SK-N-DZ (cell line): ENCODE data around the gene NOG. TPM values are rescaled to one million over a fixed set of nuclear protein-coding genes. Genes with fewer than 3 reads are reported as not detected.

Source experiments
- DNase-seq: peaks from one replicate; pipeline ENCODE4 v3.0.0-alpha.2; 2015; ENCODE audit warnings: low spot score
- polyA plus RNA-seq, 2 experiments: library from polyadenylated mRNA; depleted of rRNA; stranded (reverse); fragments of >200 nt; gene quantifications; 2 replicates each; pipeline ENCODE4 v1.2.3, GENCODE V29; 2014

Gene NOG
- 0.17 TPM in 1 of 2 replicates, not detected in the other for polyA plus RNA-seq (2014; cell fraction: cytosol; rRNA removed)
- 0.23 TPM in 1 of 2 replicates, not detected in the other for polyA plus RNA-seq (2014; cell fraction: nucleus; rRNA removed)

GRCh38 chr17:56593646-56594319 lies at the start of gene NOG:
TSS of gene NOG (plus strand) at chr17:56593699. CDS start at chr17:56594224, 525 bp downstream.
- peak; percentile 54 for DNase-seq

- no peak for DNase-seq
Measured at GRCh38 chr17:56545106-56545505, 48.4 kb upstream of the NOG start.

- no peak for DNase-seq
Measured at GRCh38 chr17:56545930-56546329, 47.6 kb upstream of the NOG start.

- no peak for DNase-seq
Measured at GRCh38 chr17:56548661-56549060, 44.8 kb upstream of the NOG start.

GRCh38 chr17:56549501-56549900 lies 44.0 kb upstream of the NOG start:
- DNase-seq, result no peak

- no peak for DNase-seq
Measured at GRCh38 chr17:56557682-56558081, 35.8 kb upstream of the NOG start.

- no peak for DNase-seq
Measured at GRCh38 chr17:56558088-56558487, 35.4 kb upstream of the NOG start.

- no peak for DNase-seq
Measured at GRCh38 chr17:56570199-56570598, 23.3 kb upstream of the NOG start.

- DNase-seq, result no peak
Measured at GRCh38 chr17:56571456-56571855, 22.0 kb upstream of the NOG start.

GRCh38 chr17:56577190-56577842 lies 16.2 kb upstream of the NOG start:
- no peak for DNase-seq

- no peak for DNase-seq
Measured at GRCh38 chr17:56577843-56578204, 15.7 kb upstream of the NOG start.

- DNase-seq, result no peak
Measured at GRCh38 chr17:56581635-56582627, 11.6 kb upstream of the NOG start.

GRCh38 chr17:56583772-56584171 lies 9.7 kb upstream of the NOG start:
- DNase-seq, result no peak

GRCh38 chr17:56587298-56587697 lies 6.2 kb upstream of the NOG start:
- no peak for DNase-seq

- DNase-seq, result peak; percentile 50
Measured at GRCh38 chr17:56592487-56593085, 913 bp upstream of the NOG start.

- peak; percentile 11 for DNase-seq
Measured at GRCh38 chr17:56593086-56593645, 333 bp upstream of the NOG start.

GRCh38 chr17:56594320-56595107 lies 1.0 kb downstream of the NOG start:
- DNase-seq, result peak; percentile 17

- DNase-seq, result no peak
Measured at GRCh38 chr17:56595108-56595418, 1.6 kb downstream of the NOG start.

- DNase-seq, result no peak
Measured at GRCh38 chr17:56595831-56596690, 2.6 kb downstream of the NOG start.
